ENCODE results near the gene AKT2. TPM values are rescaled to one million over a fixed set of nuclear protein-coding genes. Genes with fewer than 3 reads are reported as not detected.

Gene AKT2
- total RNA-seq, 1 donor from 2014 or later, result 89.8 TPM

DNA sequence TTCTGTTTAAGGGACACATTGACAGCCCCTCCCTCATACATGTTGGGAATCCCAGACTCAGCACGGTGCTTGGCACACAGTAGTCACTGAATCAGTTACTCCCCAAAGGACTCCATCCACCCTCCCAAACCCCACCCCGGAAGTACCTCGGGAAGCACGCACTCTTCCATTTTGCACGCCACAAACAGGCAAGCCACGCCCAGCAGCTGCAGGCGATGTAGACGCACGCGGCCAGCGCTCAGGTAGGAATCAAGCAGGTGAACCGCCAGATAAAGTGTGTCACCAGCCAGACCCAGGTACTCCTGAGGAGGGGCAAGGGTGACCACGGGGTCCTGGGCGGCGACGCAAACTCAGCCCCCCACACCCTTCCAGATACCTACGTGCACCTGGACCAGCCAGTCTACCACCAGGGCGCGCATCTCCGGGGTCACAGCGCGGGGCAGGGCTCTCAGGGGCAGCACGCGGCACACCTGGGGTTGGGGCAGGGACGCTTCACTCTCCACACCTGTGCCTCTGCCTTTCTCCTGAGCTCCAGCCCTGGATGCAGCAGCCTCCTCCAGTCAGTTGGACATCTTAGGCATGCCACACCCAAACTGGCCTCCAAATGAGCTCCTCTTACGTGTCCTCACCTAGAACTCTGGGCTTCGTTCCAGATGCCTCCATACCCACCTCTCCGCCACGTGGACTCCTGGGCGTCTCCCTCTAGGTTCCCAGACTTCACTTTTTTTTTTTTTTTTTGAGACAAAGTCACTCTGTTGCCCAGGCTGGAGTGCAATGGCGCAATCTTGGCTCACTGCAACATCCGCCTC lies 60.6 kb downstream of the AKT2 start:
- no peak for DNase-seq (ENCODE audit: low spot score)
- H3K27ac Mint-ChIP-seq (ENCODE audit: unreplicated experiment), result no peak overlapping the region
- H3K9me3 Mint-ChIP-seq (ENCODE audit: unreplicated experiment), result peaks cover 5% of the 10 kb centered on the region
- TF ChIP-seq, protein P1, sequence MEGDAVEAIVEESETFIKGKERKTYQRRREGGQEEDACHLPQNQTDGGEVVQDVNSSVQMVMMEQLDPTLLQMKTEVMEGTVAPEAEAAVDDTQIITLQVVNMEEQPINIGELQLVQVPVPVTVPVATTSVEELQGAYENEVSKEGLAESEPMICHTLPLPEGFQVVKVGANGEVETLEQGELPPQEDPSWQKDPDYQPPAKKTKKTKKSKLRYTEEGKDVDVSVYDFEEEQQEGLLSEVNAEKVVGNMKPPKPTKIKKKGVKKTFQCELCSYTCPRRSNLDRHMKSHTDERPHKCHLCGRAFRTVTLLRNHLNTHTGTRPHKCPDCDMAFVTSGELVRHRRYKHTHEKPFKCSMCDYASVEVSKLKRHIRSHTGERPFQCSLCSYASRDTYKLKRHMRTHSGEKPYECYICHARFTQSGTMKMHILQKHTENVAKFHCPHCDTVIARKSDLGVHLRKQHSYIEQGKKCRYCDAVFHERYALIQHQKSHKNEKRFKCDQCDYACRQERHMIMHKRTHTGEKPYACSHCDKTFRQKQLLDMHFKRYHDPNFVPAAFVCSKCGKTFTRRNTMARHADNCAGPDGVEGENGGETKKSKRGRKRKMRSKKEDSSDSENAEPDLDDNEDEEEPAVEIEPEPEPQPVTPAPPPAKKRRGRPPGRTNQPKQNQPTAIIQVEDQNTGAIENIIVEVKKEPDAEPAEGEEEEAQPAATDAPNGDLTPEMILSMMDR (IDR thresholded peaks at IDR 0.05; ENCODE audit: unreplicated experiment), result no peak
- peaks cover 9% of the 10 kb centered on the region for H3K36me3 Mint-ChIP-seq (ENCODE audit: low read depth, unreplicated experiment)
- peaks cover 17% of the 10 kb centered on the region for H3K27me3 Mint-ChIP-seq (ENCODE audit: unreplicated experiment)
- peaks cover 13% of the 10 kb centered on the region for H3K4me1 Mint-ChIP-seq (ENCODE audit: unreplicated experiment)
- no peak overlapping the region for H3K4me3 Mint-ChIP-seq (ENCODE audit: unreplicated experiment)

DNA sequence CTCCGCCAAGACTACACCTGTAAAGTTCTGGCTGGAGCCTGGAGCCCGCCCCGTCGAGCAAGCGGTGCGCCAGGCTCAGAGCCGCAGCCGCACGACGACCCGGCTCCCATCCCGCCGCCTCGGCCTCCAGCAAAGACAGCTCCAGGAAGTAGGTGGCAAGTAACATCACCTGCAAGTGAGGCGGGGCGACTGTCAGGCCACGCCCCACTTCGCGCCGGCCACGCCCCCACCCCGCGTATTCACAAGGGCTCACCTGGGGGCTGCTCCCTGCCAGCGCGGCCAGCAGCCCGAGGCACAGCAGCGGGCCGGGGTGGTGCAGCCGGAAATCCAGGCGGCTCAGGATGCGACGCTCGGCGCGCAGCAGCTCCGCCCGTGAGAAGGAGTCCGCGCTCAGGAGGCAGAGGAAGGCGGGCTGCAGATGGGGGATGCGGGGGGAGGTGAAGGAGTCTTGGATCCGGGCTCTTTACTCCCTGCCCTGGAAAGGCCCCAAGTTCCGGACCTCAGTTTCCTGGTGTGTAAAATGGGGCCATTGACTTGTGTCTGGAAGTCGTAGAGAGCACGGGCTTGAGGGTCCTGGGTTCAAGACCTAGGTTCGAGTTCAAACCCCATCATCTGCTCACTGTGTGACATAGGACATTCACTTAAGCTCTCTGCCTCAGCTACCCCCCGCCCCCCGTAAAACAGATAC lies 61.9 kb downstream of the AKT2 start:
- peaks cover 9% of the 10 kb centered on the region for H3K36me3 Mint-ChIP-seq (ENCODE audit: low read depth, unreplicated experiment)

DNA sequence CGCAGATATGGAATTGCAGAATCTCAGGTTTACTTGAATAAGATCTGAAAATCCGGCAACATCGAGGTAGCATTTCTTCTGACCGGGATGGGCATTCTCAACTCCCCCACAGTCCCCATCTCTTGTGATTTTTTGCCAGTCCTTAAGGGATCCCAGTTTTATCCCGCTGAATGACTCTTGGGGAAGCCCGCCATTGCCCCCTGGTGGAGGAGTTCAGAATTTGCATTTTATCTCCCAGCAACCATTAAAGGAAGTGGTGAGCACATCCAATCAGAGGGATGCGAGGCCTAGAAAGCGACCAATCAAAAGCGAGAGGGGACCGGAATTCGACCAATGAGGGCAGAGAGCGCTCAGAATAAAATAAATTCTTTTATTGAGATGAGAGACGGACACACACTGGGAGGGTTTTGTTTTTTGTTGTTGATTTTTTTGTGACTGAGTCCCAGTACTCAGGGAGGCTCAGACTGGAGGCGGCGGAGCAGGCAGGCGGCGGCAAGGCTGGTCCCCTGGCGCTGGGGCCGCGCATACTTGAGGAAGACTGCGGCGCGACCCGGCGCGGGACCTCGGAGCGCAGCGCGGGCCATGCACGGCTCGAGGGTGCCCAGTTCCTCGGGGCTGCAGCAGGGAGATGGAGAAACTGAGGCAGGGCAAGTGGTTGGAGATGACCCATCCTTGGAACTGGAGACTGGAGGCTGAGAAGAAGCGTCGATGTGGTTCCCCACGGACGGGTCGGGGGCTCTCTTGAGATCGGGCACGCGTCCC lies 63.1 kb downstream of the AKT2 start:
- peaks cover 23% of the 10 kb centered on the region for H3K27me3 Mint-ChIP-seq (ENCODE audit: unreplicated experiment)
- peak overlapping the region; percentile 64 for H3K4me3 Mint-ChIP-seq (ENCODE audit: unreplicated experiment)
- H3K4me1 Mint-ChIP-seq (ENCODE audit: unreplicated experiment), result no peaks in the 10 kb centered on the region
- peaks cover 9% of the 10 kb centered on the region for H3K36me3 Mint-ChIP-seq (ENCODE audit: low read depth, unreplicated experiment)
- DNase-seq (ENCODE audit: low spot score), result peak; percentile 80
- H3K27ac Mint-ChIP-seq (ENCODE audit: unreplicated experiment), result no peak overlapping the region
- TF ChIP-seq, protein P1 (IDR thresholded peaks at IDR 0.05; ENCODE audit: unreplicated experiment), result peak; percentile 97
- peaks cover 5% of the 10 kb centered on the region for H3K9me3 Mint-ChIP-seq (ENCODE audit: unreplicated experiment)

More for the DNA sequence above, 61.9 kb downstream of the AKT2 start:
- Mint-ChIP-seq H3K27ac (ENCODE audit: unreplicated experiment) (no peak overlapping the region), H3K27me3 (ENCODE audit: unreplicated experiment) (peaks cover 24% of the 10 kb centered on the region), H3K4me1 (ENCODE audit: unreplicated experiment) (peaks cover 5% of the 10 kb centered on the region), H3K4me3 (ENCODE audit: unreplicated experiment) (no peak overlapping the region), H3K9me3 (ENCODE audit: unreplicated experiment) (peaks cover 5% of the 10 kb centered on the region)
- DNase-seq (ENCODE audit: low spot score), result no peak
- TF ChIP-seq, protein P1 (IDR thresholded peaks at IDR 0.05; ENCODE audit: unreplicated experiment), result no peak

DNA sequence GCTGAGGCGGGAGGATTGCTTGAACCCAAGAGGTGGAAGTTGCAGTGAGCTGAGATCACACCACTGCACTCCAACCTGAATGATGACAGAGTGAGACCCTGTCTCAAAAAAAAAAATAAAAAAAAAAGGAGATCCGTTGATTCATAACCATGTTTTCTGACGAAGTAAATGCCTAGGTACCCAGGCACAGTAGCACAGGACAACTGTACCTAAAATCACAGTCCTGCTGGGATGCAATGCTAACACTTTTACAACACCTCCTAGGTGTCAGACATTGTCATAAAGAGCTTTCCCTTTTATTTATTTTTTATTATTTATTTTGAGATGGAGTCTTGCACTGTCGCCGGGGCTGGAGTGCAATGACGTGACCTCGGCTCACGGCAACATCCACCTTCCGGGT lies 64.5 kb downstream of the AKT2 start:
- H3K9me3 Mint-ChIP-seq (ENCODE audit: unreplicated experiment), result peaks cover 5% of the 10 kb centered on the region
- peaks cover 28% of the 10 kb centered on the region for H3K27me3 Mint-ChIP-seq (ENCODE audit: unreplicated experiment)
- H3K27ac Mint-ChIP-seq (ENCODE audit: unreplicated experiment), result no peak overlapping the region
- TF ChIP-seq, protein P1 (IDR thresholded peaks at IDR 0.05; ENCODE audit: unreplicated experiment), result no peak
- peaks cover 5% of the 10 kb centered on the region for H3K4me1 Mint-ChIP-seq (ENCODE audit: unreplicated experiment)
- peaks cover 8% of the 10 kb centered on the region for H3K36me3 Mint-ChIP-seq (ENCODE audit: low read depth, unreplicated experiment)
- no peak overlapping the region for H3K4me3 Mint-ChIP-seq (ENCODE audit: unreplicated experiment)
- no peak for DNase-seq (ENCODE audit: low spot score)

All from endothelial cell (in vitro differentiated cells).